ENCODE results near the gene RANBP3L. TPM values are rescaled to one million over a fixed set of nuclear protein-coding genes. Genes with fewer than 3 reads are reported as not detected.

RANBP3L gene
- total and polyA plus RNA-seq, 2 of the 4 experiments (the other 2 are of a cell fraction): not detected

DNA sequence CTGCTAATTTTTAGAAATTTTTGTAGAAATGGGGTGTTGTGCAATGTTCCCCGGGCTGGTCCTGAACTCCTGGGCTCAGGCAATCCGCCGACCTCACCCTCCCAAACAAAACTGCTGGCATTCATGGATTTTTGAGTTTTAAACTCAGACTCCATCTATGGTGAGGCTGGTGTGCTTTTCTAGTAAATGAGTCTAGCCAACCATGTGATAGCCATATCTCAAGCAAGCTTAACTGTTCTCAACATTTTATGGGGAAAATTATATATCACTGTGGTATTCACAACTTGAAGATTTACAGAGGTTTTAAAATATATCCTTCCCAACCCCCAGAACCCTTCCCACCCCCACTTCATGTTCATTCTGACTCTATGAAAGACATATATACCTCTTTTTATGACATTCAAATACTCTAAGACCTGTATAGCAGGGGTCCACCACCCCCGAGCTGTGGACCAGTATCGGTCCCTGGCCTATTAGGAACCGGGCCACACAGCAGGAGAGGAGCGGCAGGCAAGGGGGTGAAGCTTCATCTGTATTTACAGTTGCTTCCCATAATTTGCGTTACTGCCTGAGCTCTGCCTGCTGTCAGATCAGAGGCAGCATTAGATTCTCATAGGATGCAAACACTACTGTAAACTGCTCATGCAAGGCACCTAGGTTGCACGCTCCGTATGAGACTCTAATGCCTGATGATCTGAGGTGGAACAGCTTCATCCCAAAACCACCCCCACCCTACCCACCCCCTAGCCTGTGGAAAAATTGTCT, 55.5 kb downstream of the RANBP3L start (continued):
- TF ChIP-seq MAZ (IDR thresholded peaks at IDR 0.05; ENCODE audit: borderline replicate concordance, low read depth, low read length): no peak

DNA sequence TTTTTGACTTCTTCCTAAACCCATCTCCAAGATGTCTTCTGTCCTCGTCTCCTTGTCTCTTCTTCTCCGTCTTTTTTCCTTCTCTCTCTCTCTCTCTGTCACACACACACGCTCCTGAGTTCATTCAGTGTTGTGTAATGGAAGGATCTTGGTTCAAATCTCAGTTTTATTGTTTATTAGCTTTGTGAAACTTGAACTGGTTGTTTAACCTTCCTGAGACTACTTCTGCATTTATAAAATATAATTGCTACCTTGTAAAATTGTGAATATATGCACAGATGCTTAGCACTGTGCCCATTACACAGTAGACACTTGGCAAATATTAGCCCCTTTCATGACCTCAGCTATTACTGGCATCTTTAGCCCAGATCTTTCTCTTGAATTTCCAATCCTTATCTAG, 57.6 kb downstream of the RANBP3L start:
- H3K23ac ChIP-seq (ENCODE audit: low read depth, low read length): no peak overlapping the region
- H3K9ac ChIP-seq (ENCODE audit: low read depth, low read length): no peak overlapping the region
- no TSS peak for BruUV-seq (replicated peaks)
- no peak overlapping the region for H2BK120ac ChIP-seq (ENCODE audit: low read depth, low read length)
- no peak overlapping the region for H3K14ac ChIP-seq (replicated peaks; ENCODE audit: low read depth, low read length)
- H3K4me3 ChIP-seq (ENCODE audit: insufficient read depth, low read depth, low read length): no peak overlapping the region
- no peak overlapping the region for H2BK15ac ChIP-seq (ENCODE audit: low read depth, low read length)
- H2BK20ac ChIP-seq (ENCODE audit: low read depth, low read length): no peak overlapping the region
- H4K20me1 ChIP-seq (ENCODE audit: insufficient read depth, low read length): no peaks in the 10 kb centered on the region
- DNase-seq (no peak), ATAC-seq (ENCODE audit: low read depth) (no peak)
- no peak overlapping the region for H4K8ac ChIP-seq (ENCODE audit: low read depth in 2 of 2, low read length in 2 of 2)
- no peak overlapping the region for H3K27ac ChIP-seq (ENCODE audit: insufficient read depth, low read length)
- no peak overlapping the region for H2AK9ac ChIP-seq (replicated peaks; ENCODE audit: low read depth, low read length, poor library complexity)
- no peak overlapping the region for H2AK5ac ChIP-seq (ENCODE audit: low read depth, low read length)
- H3K36me3 ChIP-seq (ENCODE audit: control insufficient read depth, insufficient read depth, low read length): no peaks in the 10 kb centered on the region
- WGBS, 2 experiments (ENCODE audit: extremely low coverage in 2 of 2, insufficient read length in 1 of 2): no CpG with 5 or more reads among the region's 3 CpGs
- dilution Hi-C loops (cut with HindIII; ENCODE audit: low sequenced_read_pairs, unreplicated experiment): no loop called here
- no peaks in the 10 kb centered on the region for H3K27me3 ChIP-seq (ENCODE audit: control insufficient read depth, insufficient read depth, low read length)
- peaks cover 4% of the 10 kb centered on the region for H3K4me1 ChIP-seq (ENCODE audit: control insufficient read depth, insufficient read depth, low read length)
- H4K5ac ChIP-seq (ENCODE audit: low read depth, low read length): no peak overlapping the region
- H3K9me3 ChIP-seq (ENCODE audit: control insufficient read depth, insufficient read depth, low read length): no peaks in the 10 kb centered on the region
- no peak overlapping the region for H4K91ac ChIP-seq (ENCODE audit: insufficient read depth, low read depth, low read length)
- no peak overlapping the region for H3K56ac ChIP-seq (ENCODE audit: extremely low read depth, insufficient read depth, low read length)
- H3K4ac ChIP-seq (ENCODE audit: low read depth, low read length): no peak overlapping the region
- intact Hi-C loops (cut with micrococcal nuclease): loop anchor here (10.0 kb wide), 1 partner anchor 631 kb away; the partner anchor contains the start of gene NIPBL
- H3K4me2 ChIP-seq (ENCODE audit: low read depth, low read length): no peak overlapping the region
- peaks cover 0 to 16% of the 10 kb centered on the region in 2 experiments; a peak in 2 of 4 replicates for H3K79me1 ChIP-seq (ENCODE audit: low read depth in 1 of 2, low read length in 2 of 2)
- TF ChIP-seq, protein P1, sequence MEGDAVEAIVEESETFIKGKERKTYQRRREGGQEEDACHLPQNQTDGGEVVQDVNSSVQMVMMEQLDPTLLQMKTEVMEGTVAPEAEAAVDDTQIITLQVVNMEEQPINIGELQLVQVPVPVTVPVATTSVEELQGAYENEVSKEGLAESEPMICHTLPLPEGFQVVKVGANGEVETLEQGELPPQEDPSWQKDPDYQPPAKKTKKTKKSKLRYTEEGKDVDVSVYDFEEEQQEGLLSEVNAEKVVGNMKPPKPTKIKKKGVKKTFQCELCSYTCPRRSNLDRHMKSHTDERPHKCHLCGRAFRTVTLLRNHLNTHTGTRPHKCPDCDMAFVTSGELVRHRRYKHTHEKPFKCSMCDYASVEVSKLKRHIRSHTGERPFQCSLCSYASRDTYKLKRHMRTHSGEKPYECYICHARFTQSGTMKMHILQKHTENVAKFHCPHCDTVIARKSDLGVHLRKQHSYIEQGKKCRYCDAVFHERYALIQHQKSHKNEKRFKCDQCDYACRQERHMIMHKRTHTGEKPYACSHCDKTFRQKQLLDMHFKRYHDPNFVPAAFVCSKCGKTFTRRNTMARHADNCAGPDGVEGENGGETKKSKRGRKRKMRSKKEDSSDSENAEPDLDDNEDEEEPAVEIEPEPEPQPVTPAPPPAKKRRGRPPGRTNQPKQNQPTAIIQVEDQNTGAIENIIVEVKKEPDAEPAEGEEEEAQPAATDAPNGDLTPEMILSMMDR (conservative IDR thresholded peaks at IDR 0.05; ENCODE audit: low read depth, low read length): no peak
- TF ChIP-seq CEBPB (IDR thresholded peaks at IDR 0.05; ENCODE audit: low read depth, low read length): no peak
- TF ChIP-seq MAZ (IDR thresholded peaks at IDR 0.05; ENCODE audit: borderline replicate concordance, low read depth, low read length): no peak
- TF ChIP-seq RCOR1 (IDR thresholded peaks at IDR 0.05; ENCODE audit: insufficient replicate concordance, low read length): no peak
- TF ChIP-seq NFE2L2 (IDR thresholded peaks at IDR 0.05; ENCODE audit: low read depth, low read length): no peak
- ChIA-PET POLR2A (ENCODE audit: unreplicated experiment) (no interaction called here), CTCF (interaction anchor here (1.4 kb wide), 1 partner anchor 13 kb away, joined by 4 read pairs; no protein-coding TSS in a partner anchor)
- no peak overlapping the region for H2AFZ ChIP-seq (replicated peaks; ENCODE audit: low read length, poor library complexity)
- no peak overlapping the region for H2BK5ac ChIP-seq (ENCODE audit: low read depth, low read length, poor library complexity, severe bottlenecking)
- 0 out of 2 replicates have a peak, but pooled peaks cover 3% of the 10 kb centered on the region for H3K9me1 ChIP-seq (ENCODE audit: insufficient read depth, low read length)
- in situ Hi-C loops (cut with MboI; ENCODE audit: low sequenced_read_pairs): no loop called here
- H3K18ac ChIP-seq (ENCODE audit: low read depth, low read length): no peak overlapping the region

Measured in IMR-90 (cell line).